OCI-LY3 (cell line): ENCODE data around the gene SDHAF2.

Source experiments
- H2AFZ ChIP-seq: fragments of 200-600, 300-600 bp; shearing (Covaris generic); 2 replicates; pipeline ENCODE4 v1.6.0; 2014; ENCODE audit warnings: antibody characterized with exemption, low read depth, low read length
- H3K27ac ChIP-seq: fragments of 200-600, 300-600 bp; sonication (generic); 2 replicates; pipeline ENCODE4 v1.5.1; 2014; ENCODE audit warnings: mild to moderate bottlenecking, low read length, moderate library complexity, mixed read lengths
- H3K27me3 ChIP-seq: fragments of 200-600, 300-600 bp; sonication (generic); 2 replicates; pipeline ENCODE4 v1.6.1; 2014; ENCODE audit warnings: low read depth, low read length, mixed read lengths
- H3K36me3 ChIP-seq: fragments of 200-600, 300-600 bp; sonication (generic); replicated peaks from 2 replicates; pipeline ENCODE3; 2014; ENCODE audit warnings: low read depth, low read length, mixed read lengths
- H3K4me1 ChIP-seq: fragments of 300-600, 200-600 bp; sonication (generic); 2 replicates; pipeline ENCODE4 v1.6.1; 2014; ENCODE audit warnings: low read length, mixed read lengths
- H3K4me2 ChIP-seq: fragments of 200-600, 300-600 bp; sonication (generic); 2 replicates; pipeline ENCODE4 v1.6.1; 2014; ENCODE audit warnings: low read length, mixed read lengths
- H3K4me3 ChIP-seq: fragments of 300-600, 200-600 bp; sonication (generic); 2 replicates; pipeline ENCODE4 v1.5.1; 2014; ENCODE audit warnings: antibody characterized with exemption, mild to moderate bottlenecking, low read length, moderate library complexity
- H3K79me2 ChIP-seq: fragments of 300-600, 200-600 bp; shearing (Covaris generic); 2 replicates; pipeline ENCODE4 v1.6.1; 2014; ENCODE audit warnings: mild to moderate bottlenecking, low read length, mixed read lengths
- H3K9ac ChIP-seq: fragments of 300-600, 200-600 bp; shearing (Covaris generic); 2 replicates; pipeline ENCODE4 v1.6.0; 2014; ENCODE audit warnings: mild to moderate bottlenecking, low read length, moderate library complexity
- H3K9me3 ChIP-seq: fragments of 200-600, 300-600 bp; shearing (Covaris generic); 2 replicates; pipeline ENCODE4 v1.6.1; 2014; ENCODE audit warnings: low read length, mixed read lengths; ENCODE audit not compliant: insufficient read depth
- H4K20me1 ChIP-seq: fragments of 200-600, 300-600 bp; sonication (generic); 2 replicates; pipeline ENCODE4 v1.6.1; 2016; ENCODE audit warnings: low read length, mixed read lengths; ENCODE audit not compliant: insufficient read depth
- CTCF ChIP-seq: fragments of 200-600, 300-600 bp; sonication (generic); IDR thresholded peaks from 2 replicates; pipeline ENCODE4 v1.5.1; 2014; ENCODE audit warnings: antibody characterized with exemption, low read length, low read depth
- EZH2phosphoT487 ChIP-seq: fragments of 200-600 bp; shearing (Covaris generic); IDR thresholded peaks from 2 replicates; pipeline ENCODE4 v1.6.1; 2018; ENCODE audit warnings: antibody characterized with exemption, mixed run types, low read depth

Gene SDHAF2

GRCh38 chr11:61406991-61407728 is 22.8 kb upstream of the SDHAF2 start:
- Histone ChIP-seq H4K20me1 (0 out of 2 replicates have a peak, but pooled peaks cover 3% of the 10 kb centered on the region), H3K4me3 (no peak overlapping the region)

GRCh38 chr11:61411589-61411988 is 18.3 kb upstream of the SDHAF2 start:
- no peak overlapping the region for H3K9ac ChIP-seq
- H3K36me3 ChIP-seq = peaks cover 87% of the 10 kb centered on the region
- no peaks in the 10 kb centered on the region for H3K4me1 ChIP-seq
- no peak overlapping the region for H3K4me2 ChIP-seq
- TF ChIP-seq CTCF (no peak), EZH2phosphoT487 (no peak)
- H3K27ac ChIP-seq = no peak overlapping the region
- H4K20me1 ChIP-seq = 0 out of 2 replicates have a peak, but pooled peaks cover 7% of the 10 kb centered on the region
- peaks cover 4% of the 10 kb centered on the region; the same call in 1 of the 2 replicates for H3K79me2 ChIP-seq
- H3K9me3 ChIP-seq = no peaks in the 10 kb centered on the region
- H3K4me3 ChIP-seq = no peak overlapping the region
- no peaks in the 10 kb centered on the region for H3K27me3 ChIP-seq
- no peak overlapping the region for H2AFZ ChIP-seq

More at GRCh38 chr11:61406991-61407728, 22.8 kb upstream of the SDHAF2 start:
- Histone ChIP-seq H3K27me3 (no peaks in the 10 kb centered on the region), H3K4me1 (no peaks in the 10 kb centered on the region), H3K36me3 (peaks cover 93% of the 10 kb centered on the region), H3K4me2 (no peak overlapping the region), H3K79me2 (peaks cover 4% of the 10 kb centered on the region; the same call in 1 of the 2 replicates), H3K27ac (no peak overlapping the region), H3K9me3 (no peaks in the 10 kb centered on the region), H3K9ac (no peak overlapping the region), H2AFZ (no peak overlapping the region)
- TF ChIP-seq CTCF (no peak), EZH2phosphoT487 (no peak)

GRCh38 chr11:61413496-61413895 is 16.4 kb upstream of the SDHAF2 start:
- Histone ChIP-seq H3K27me3 (no peaks in the 10 kb centered on the region), H3K4me1 (no peaks in the 10 kb centered on the region), H3K9me3 (no peaks in the 10 kb centered on the region), H3K27ac (no peak overlapping the region), H3K4me2 (no peak overlapping the region), H3K4me3 (no peak overlapping the region), H3K9ac (no peak overlapping the region), H2AFZ (no peak overlapping the region), H3K36me3 (peaks cover 89% of the 10 kb centered on the region), H3K79me2 (peaks cover 16% of the 10 kb centered on the region), H4K20me1 (peaks cover 20% of the 10 kb centered on the region; the same call in 1 of the 2 replicates)
- TF ChIP-seq CTCF (no peak), EZH2phosphoT487 (no peak)

- Histone ChIP-seq H3K9ac (no peak overlapping the region), H3K79me2 (peaks cover 24% of the 10 kb centered on the region), H3K9me3 (no peaks in the 10 kb centered on the region), H3K27ac (no peak overlapping the region), H3K4me3 (no peak overlapping the region), H3K27me3 (no peaks in the 10 kb centered on the region), H3K36me3 (peaks cover 85% of the 10 kb centered on the region), H3K4me1 (no peaks in the 10 kb centered on the region), H2AFZ (no peak overlapping the region), H4K20me1 (peaks cover 17% of the 10 kb centered on the region; the same call in 1 of the 2 replicates), H3K4me2 (no peak overlapping the region)
- no peak for TF ChIP-seq CTCF
- no peak for TF ChIP-seq EZH2phosphoT487
Measured at GRCh38 chr11:61414547-61414946, 15.4 kb upstream of the SDHAF2 start.
